Endothelial cell of umbilical vein (primary cell): Measurements from ENCODE around the gene ACOT7. TPM values are rescaled to one million over a fixed set of nuclear protein-coding genes. Genes with fewer than 3 reads are reported as not detected.

Experiments
- BruUV-seq: library from RNA; stranded (reverse); fragments of 400-500 nt; replicated peaks from 2 replicates; lab custom pipeline; 2021; lab: Mats Ljungman, UMichigan
- CTCF ChIA-PET: fragments of 300-600, 350-600 bp; sonication (Branson Sonifier 250); formaldehyde crosslinking; loops from one replicate; lab custom pipeline; 2021; ENCODE audit warnings: antibody characterized with exemption, inconsistent platforms; lab: Charles Lee
- POLR2A ChIA-PET: fragments of 300-600, 350-600 bp; sonication (Branson Sonifier 250); formaldehyde crosslinking; loops from one replicate; lab custom pipeline; 2021; ENCODE audit warnings: antibody characterized with exemption, inconsistent platforms; lab: Charles Lee
- DNase-seq: peaks from one replicate; pipeline ENCODE4 v3.0.0-alpha.2; 2011; ENCODE audit warnings: low read depth, low spot score
- FAIRE-seq: peaks from 2 replicates; lab custom pipeline; 2011; peaks lifted over from hg19 to GRCh38; lab: Jason Lieb, UNC
- H2AFZ ChIP-seq: 2 replicates; pipeline ENCODE4 v1.6.0; 2012; ENCODE audit warnings: low read depth, low read length, control low read depth, inconsistent platforms
- H3K27ac ChIP-seq: 2 replicates; pipeline ENCODE4 v1.5.1; 2011; ENCODE audit warnings: low read depth, mild to moderate bottlenecking, control low read depth, low read length, moderate library complexity; ENCODE audit not compliant: insufficient read depth
- H3K27me3 ChIP-seq, 2 experiments: 2 replicates each; pipeline versions ENCODE4 v1.6.0 to v1.6.1; 2011; ENCODE audit warnings: low read length in 2 of 2, mixed read lengths in 1 of 2; ENCODE audit not compliant: control insufficient read depth in 2 of 2, insufficient read depth in 2 of 2
- H3K36me3 ChIP-seq, 2 experiments: 2 replicates in 1 of 2; 3 replicates in 1 of 2; pipeline ENCODE4 v1.5.1; 2011; ENCODE audit warnings: low read length in 2 of 2, mild to moderate bottlenecking in 1 of 2, moderate library complexity in 1 of 2; ENCODE audit not compliant: control insufficient read depth in 2 of 2, insufficient read depth in 2 of 2; ENCODE audit errors: extremely low read depth in 1 of 2
- H3K4me1 ChIP-seq: 3 replicates; pipeline ENCODE4 v1.5.1; 2011; ENCODE audit warnings: mild to moderate bottlenecking, low read length; ENCODE audit not compliant: control insufficient read depth, insufficient read depth; ENCODE audit errors: extremely low read depth
- H3K4me2 ChIP-seq: 2 replicates; pipeline ENCODE4 v1.6.1; 2011; ENCODE audit warnings: low read length, control low read depth, mixed read lengths; ENCODE audit not compliant: insufficient read depth
- H3K4me3 ChIP-seq, 3 experiments: fragments of 200-600 bp in 1 of 3; sonication (generic), shearing (Covaris generic) in 1 of 3; replicated peaks in 1 of 3; 2 replicates each; pipeline ENCODE4 v1.5.1; 2011 to 2016; ENCODE audit warnings: control low read depth in 3 of 3, low read length in 3 of 3, mild to moderate bottlenecking in 2 of 3, inconsistent platforms in 1 of 3, low read depth in 1 of 3, moderate library complexity in 1 of 3; ENCODE audit not compliant: insufficient read depth in 1 of 3
- H3K79me2 ChIP-seq: 2 replicates; pipeline ENCODE4 v1.6.0; 2012; ENCODE audit warnings: low read length, inconsistent platforms; ENCODE audit not compliant: control insufficient read depth, insufficient read depth
- H3K9ac ChIP-seq: replicated peaks from 2 replicates; pipeline ENCODE3; 2011; ENCODE audit warnings: low read length, control low read depth; ENCODE audit not compliant: insufficient read depth; ENCODE audit errors: extremely low read depth
- H3K9me1 ChIP-seq: replicated peaks from 3 replicates; pipeline ENCODE4 v1.6.0; 2011; ENCODE audit warnings: mild to moderate bottlenecking, low read length; ENCODE audit not compliant: control insufficient read depth, insufficient read depth; ENCODE audit errors: extremely low read depth
- H3K9me3 ChIP-seq: replicated peaks from 2 replicates; pipeline ENCODE4 v1.5.1; 2012; ENCODE audit warnings: low read length, inconsistent platforms; ENCODE audit not compliant: control insufficient read depth, insufficient read depth
- H4K20me1 ChIP-seq: replicated peaks from 2 replicates; pipeline ENCODE3; 2011; ENCODE audit warnings: mild to moderate bottlenecking, low read length; ENCODE audit not compliant: control insufficient read depth, insufficient read depth; ENCODE audit errors: extremely low read depth
- EZH2 ChIP-seq: IDR thresholded peaks from 2 replicates; pipeline ENCODE4 v1.6.1; 2012; ENCODE audit warnings: borderline replicate concordance, low read depth, mild to moderate bottlenecking, moderate library complexity, low read length, inconsistent platforms; ENCODE audit not compliant: severe bottlenecking
- FOS ChIP-seq: IDR thresholded peaks from 2 replicates; pipeline ENCODE4 v1.6.1; 2011; ENCODE audit warnings: mild to moderate bottlenecking, low read length, moderate library complexity, borderline replicate concordance; ENCODE audit not compliant: insufficient read depth
- GATA2 ChIP-seq: IDR thresholded peaks from 2 replicates; pipeline ENCODE4 v1.7.0; 2011; ENCODE audit warnings: low read depth, mild to moderate bottlenecking, moderate library complexity, mixed read lengths, low read length; ENCODE audit not compliant: insufficient read length, insufficient read depth
- JUN ChIP-seq: IDR thresholded peaks from 2 replicates; pipeline ENCODE4 v1.6.1; 2011; ENCODE audit warnings: borderline replicate concordance, low read depth; ENCODE audit not compliant: insufficient read length, insufficient read depth
- MYC ChIP-seq: IDR thresholded peaks from one replicate; pipeline ENCODE4 v1.6.1; 2011; ENCODE audit warnings: mild to moderate bottlenecking, low read depth, low read length
- POLR2A ChIP-seq: IDR thresholded peaks from 2 replicates; pipeline ENCODE4 v1.6.1; 2012; ENCODE audit warnings: low read depth, mild to moderate bottlenecking, control low read depth, low read length
- POLR2AphosphoS5 ChIP-seq: IDR thresholded peaks from 2 replicates; pipeline ENCODE4 v1.6.1; 2012; ENCODE audit warnings: low read depth, mild to moderate bottlenecking, control low read depth, low read length, moderate library complexity; ENCODE audit not compliant: insufficient read depth
- dilution Hi-C: fragments of 300-500 bp; cut with MboI; formaldehyde crosslinking; loops from one replicate; pipeline ENCODE4 v1.15.0; 2019; ENCODE audit warnings: low sequenced_read_pairs; ENCODE audit not compliant: extremely low pct_ligation_motif_present
- intact Hi-C: fragments of 100-400 bp; cut with micrococcal nuclease; formaldehyde crosslinking; loops from one replicate; pipeline ENCODE4 v1.10.0; 2022
- polyA plus RNA-seq, 4 experiments: library from polyadenylated mRNA; depleted of rRNA in 3 of 4; stranded (reverse) in 3 of 4; unstranded in 1 of 4; fragments of >200 nt; gene quantifications; 2 replicates each; pipeline versions ENCODE4 v1.2.1 to v1.2.3, GENCODE V29; 2011 to 2012; ENCODE audit warnings: missing spikeins in 1 of 4
- total RNA-seq: library from RNA; stranded (reverse); gene quantifications from 2 replicates; pipeline ENCODE4 v1.2.3, GENCODE V29; 2021
- TF ChIP-seq, protein P1 (sequence below), 2 donors: IDR thresholded peaks; 1 replicate in 1 of 2; 2 replicates in 1 of 2; pipeline ENCODE4 v1.5.1; 2011; ENCODE audit warnings: low read length in 2 of 2, mild to moderate bottlenecking in 2 of 2, moderate library complexity in 2 of 2, control low read depth in 1 of 2, inconsistent platforms in 1 of 2, low read depth in 1 of 2; ENCODE audit not compliant: insufficient read depth in 1 of 2; ENCODE audit errors: extremely low read depth in 1 of 2
- TF ChIP-seq, protein P2 (sequence below): IDR thresholded peaks from 2 replicates; pipeline ENCODE4 v1.6.1; 2011; ENCODE audit not compliant: insufficient read depth, insufficient read length

ACOT7 gene
- total and polyA plus RNA-seq, 2 donors (not counting 3 experiments of a cell fraction or from before 2014, with no cell fraction given): 69.4 to 105 TPM

DNA sequence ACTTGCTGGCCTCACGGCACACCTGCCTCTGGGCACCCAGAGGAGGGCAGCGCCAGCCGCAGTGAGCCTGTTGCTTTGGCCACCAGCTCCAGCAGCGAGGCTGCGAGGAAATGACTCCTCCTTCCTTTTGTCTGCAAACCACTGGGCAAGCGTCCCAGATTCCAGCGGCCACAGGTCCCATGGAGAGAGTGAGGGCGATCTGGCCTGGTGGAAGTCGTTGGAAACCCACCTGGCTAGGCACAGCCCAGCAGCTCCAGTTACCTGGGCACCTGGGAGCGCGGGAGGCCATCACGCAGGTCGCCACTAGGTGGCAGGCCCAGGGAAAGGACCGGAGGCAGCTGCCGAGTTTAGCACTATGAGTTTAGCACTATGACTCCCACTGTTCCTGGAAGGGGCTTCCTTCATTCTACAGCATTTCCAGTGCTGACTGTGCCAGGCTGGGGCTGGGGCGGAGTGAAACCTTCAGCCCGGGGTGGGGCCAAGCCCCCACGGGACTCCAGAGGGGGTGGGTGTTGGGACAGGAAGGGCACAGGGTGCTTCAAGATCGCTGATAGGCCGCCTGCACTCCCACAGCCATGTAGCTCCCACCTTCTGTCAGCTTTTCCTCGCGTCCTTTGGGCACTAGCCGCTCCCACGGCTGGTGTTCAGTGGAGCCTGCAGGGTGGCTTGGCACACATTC, 29.9 kb upstream of the ACOT7 start:
- H2AFZ ChIP-seq: peak overlapping the region; percentile 46
- intact Hi-C loops: loop anchor here (1.0 to 5.0 kb wide), 5 partner anchors 15 to 371 kb away; partner anchors contain the start of genes GPR153 and ICMT
- TF ChIP-seq POLR2AphosphoS5 (peak; percentile 62), FOS (peak; percentile 57), MYC (no peak), EZH2 (no peak), JUN (peak; percentile 26), POLR2A (peak; percentile 31), GATA2 (no peak)
- TF ChIP-seq, protein P1, sequence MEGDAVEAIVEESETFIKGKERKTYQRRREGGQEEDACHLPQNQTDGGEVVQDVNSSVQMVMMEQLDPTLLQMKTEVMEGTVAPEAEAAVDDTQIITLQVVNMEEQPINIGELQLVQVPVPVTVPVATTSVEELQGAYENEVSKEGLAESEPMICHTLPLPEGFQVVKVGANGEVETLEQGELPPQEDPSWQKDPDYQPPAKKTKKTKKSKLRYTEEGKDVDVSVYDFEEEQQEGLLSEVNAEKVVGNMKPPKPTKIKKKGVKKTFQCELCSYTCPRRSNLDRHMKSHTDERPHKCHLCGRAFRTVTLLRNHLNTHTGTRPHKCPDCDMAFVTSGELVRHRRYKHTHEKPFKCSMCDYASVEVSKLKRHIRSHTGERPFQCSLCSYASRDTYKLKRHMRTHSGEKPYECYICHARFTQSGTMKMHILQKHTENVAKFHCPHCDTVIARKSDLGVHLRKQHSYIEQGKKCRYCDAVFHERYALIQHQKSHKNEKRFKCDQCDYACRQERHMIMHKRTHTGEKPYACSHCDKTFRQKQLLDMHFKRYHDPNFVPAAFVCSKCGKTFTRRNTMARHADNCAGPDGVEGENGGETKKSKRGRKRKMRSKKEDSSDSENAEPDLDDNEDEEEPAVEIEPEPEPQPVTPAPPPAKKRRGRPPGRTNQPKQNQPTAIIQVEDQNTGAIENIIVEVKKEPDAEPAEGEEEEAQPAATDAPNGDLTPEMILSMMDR (IDR thresholded peaks at IDR 0.05; ENCODE audit: extremely low read depth in 1 of 2, insufficient read depth in 1 of 2, low read depth in 1 of 2, low read length in 2 of 2): peak; percentile 49 to 73
- TF ChIP-seq, protein P2, sequence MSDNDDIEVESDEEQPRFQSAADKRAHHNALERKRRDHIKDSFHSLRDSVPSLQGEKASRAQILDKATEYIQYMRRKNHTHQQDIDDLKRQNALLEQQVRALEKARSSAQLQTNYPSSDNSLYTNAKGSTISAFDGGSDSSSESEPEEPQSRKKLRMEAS: no peak
- H3K9me3 ChIP-seq: no peaks in the 10 kb centered on the region
- DNase-seq (peak; percentile 75), FAIRE-seq (no peak)
- BruUV-seq: no TSS peak
- H3K27ac ChIP-seq: peak overlapping the region; percentile 83
- ChIA-PET POLR2A (interaction anchor here (0.6 kb wide), 1 partner anchor 29 kb away, joined by 3 read pairs; no protein-coding TSS in a partner anchor), CTCF (interaction anchor here (0.5 to 11.1 kb wide), 21 partner anchors 10 to 218 kb away, joined by 3 to 202 read pairs (median 4); partner anchors contain the start of genes ACOT7 and NOL9)
- peak overlapping the region; percentile 75 for H3K4me2 ChIP-seq
- peaks cover 35% of the 10 kb centered on the region for H3K4me1 ChIP-seq
- peaks cover 0 to 7% of the 10 kb centered on the region in 2 experiments for H3K27me3 ChIP-seq
- no peaks in the 10 kb centered on the region for H4K20me1 ChIP-seq
- dilution Hi-C loops: no loop called here
- no peaks in the 10 kb centered on the region for H3K79me2 ChIP-seq
- H3K9ac ChIP-seq: peak overlapping the region; percentile 52
- no peaks in the 10 kb centered on the region for H3K36me3 ChIP-seq
- H3K4me3 ChIP-seq: peak overlapping the region in 1 of 3 experiments; percentile 9
- no peaks in the 10 kb centered on the region for H3K9me1 ChIP-seq
